ENCODE data around the gene AGXT. TPM values are rescaled to one million over a fixed set of nuclear protein-coding genes. Genes with fewer than 3 reads are reported as not detected.

AGXT gene
- total RNA-seq, 1 donor = not detected

DNA sequence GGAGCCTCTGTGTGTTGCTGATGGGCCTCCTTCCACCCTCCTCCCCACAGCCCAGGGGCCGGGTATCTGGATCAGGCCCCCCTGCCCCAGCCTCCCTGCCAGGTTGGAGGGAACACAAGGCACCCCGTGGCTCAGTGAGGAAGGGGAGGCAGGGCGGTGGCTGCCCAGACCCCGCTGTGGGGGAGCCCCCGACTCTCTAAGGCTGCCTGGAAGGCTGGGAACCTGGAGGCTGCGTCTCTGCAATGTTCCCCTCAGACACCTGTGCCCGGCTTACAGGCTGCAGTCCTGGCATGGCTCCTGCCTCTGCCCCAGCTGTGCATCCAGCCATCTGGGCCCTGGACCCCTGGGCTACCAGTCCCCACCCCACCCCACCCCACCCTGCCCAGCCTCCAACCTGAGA is 27.8 kb downstream of the AGXT start:
- DNase-seq (ENCODE audit: low read depth in 2 of 3, low spot score in 2 of 3) = no peak

DNA sequence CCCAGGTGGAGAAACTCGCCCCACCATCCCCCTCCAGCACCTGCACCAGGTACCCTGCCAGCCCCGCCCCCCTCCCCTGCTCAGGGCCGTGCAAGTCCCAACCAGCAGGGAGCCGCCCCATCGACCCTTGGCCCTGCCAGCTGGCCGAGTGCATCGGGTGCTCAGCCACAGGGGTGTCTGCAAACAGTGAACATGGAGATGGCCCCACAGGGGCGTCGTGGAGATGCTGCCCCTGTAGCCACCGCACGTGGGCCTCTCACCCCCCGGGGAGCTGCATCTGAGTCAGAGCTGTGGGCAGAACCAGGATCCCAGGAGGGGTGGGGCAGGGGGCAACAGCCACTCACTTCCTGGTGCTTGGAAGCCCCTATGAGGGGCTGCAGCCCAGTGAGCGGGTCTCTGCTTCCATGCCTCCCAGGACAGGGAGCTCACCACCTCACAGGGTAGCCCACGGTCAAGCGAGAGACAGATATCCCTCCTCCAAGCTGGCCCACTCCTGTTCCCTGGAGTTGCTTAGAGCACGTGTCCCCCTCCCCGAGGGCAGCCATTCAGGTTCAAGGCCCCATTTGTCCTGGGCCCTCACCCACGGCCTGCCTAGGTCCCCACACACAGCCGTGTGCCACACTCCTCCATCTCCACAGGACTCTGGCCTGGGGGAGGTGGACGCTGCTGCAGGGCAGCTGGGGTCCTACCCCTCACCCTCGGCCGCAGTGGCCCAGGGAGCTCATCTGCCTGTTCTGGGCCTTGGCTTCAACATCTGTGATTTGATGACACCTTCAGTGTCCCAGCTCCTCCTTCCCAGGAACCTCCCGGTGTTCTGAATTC is 28.5 kb downstream of the AGXT start:
- DNase-seq (ENCODE audit: low read depth in 2 of 3, low spot score in 2 of 3) = no peak

DNA sequence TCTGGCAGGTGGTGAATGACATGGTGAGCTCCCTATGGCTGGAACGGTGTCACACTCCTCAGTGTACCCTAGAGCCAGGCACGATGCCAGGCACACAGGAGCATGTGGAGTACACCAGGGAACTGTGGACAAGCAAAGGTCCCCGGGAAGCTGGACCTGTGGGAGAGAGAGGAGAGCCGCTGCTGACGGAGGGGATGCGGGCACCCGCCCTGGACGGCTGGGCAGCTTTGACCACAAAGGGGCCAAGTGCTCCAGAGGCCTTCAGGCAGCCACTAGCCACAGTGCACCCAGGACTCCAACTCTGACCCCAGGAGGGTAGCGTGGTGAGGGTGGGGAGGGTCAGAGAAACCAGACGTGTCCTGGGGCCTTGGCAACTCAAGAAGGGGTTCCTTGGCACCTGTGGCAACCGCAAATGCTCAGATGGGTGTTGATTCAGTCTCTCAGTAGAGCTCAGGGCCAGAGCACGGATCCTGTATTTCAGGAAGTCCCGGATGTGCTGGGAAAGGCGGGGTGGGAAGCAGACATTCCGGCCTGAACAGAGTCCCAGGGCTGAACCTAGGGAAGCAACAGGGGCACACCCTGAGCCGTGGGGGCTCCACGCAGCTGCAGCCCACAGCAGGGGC is 29.6 kb downstream of the AGXT start:
- no peak for DNase-seq (ENCODE audit: low read depth in 2 of 3, low spot score in 2 of 3)

DNA sequence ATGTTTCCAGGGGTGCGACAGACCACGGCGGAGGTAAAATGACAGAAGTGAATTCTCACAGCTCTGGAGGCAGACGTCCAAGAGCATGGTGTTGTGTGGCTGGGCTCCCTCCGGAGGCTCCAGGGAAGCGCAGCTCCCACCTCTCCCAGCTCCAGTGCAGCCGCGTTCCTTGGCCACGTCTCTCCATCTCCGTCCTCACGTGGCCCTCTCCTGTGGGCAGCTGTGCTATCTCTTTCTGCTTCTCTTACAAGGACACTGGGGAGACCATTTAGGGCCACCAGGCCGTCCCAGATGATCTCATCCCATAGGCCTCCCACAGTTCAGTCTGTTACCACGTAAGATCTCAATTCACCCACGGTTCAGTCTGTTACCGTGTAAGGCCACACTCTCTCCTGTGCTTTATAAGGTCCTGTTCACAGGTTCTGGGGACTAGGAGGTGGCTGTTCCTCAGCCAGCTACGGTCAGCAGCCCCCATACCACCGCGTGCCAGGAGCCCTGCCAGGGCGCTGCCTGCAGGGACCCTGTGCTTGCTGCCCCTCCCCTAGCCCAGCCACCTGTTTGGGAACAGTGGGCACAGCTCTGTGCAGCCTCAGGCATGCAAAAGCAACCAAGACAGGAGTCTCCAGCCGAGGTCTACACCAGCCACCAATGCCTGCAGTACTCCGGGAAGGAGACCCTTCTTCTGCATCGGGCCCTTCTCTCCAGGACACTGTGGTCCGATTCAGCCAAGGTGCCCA is 30.3 kb downstream of the AGXT start:
- DNase-seq (ENCODE audit: low read depth in 2 of 3, low spot score in 2 of 3) = no peak

DNA sequence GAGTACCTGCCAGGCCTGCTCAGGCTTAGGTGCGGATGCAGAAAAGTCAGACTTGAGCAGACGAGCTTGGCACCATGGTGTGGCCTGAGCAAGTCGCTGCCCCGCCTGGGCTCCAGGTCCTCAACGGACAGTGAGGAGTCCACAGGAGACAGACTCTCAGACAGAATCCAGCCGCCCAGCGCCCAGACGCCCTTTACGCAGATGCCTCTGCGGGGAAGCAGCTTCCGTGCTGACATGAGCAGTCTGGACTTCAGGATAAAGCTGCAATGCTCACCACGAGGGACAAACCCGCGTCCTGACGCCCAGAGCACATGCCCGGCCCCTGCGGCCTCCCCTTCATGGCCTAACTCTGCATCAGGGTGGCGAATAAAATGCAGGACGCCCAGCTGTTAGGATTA is 30.8 kb downstream of the AGXT start:
- no peak for DNase-seq (ENCODE audit: low read depth in 2 of 3, low spot score in 2 of 3)

DNA sequence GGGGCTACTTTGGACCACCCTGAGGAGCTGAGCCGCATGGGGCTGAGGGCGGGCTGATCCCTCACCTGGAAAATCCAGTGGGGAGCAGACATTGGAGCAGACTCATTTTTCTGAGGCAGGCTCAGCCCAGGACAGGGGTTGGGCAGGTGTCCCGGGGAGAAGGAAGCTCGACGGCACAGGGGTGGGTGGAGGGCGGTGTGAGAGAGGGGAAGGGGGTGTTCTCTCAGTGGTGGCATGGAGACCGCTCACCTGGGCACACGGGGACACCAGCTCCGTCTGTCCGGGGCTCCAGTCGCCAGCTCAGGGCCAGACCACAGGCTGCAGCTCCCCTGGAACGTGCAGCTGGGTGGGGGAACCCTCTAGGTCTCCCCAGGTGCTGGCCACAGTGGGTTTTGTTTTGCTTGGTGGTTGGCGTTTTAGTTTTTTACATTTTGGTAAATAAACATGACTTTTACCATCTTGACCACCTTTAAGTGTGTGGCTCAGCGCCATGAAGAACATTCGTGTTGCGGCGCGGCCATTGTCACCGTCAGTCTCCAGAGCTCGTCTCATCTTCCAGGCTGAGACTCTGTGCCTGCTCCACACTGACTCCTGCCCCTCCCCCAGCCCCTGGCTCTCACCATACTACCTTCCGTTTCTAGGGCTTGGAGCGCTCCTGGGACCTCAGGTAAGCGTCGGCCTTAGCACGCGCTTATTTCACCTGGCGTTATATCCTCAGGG is 31.7 kb downstream of the AGXT start:
- no peak for DNase-seq (ENCODE audit: low read depth in 2 of 3, low spot score in 2 of 3)

DNA sequence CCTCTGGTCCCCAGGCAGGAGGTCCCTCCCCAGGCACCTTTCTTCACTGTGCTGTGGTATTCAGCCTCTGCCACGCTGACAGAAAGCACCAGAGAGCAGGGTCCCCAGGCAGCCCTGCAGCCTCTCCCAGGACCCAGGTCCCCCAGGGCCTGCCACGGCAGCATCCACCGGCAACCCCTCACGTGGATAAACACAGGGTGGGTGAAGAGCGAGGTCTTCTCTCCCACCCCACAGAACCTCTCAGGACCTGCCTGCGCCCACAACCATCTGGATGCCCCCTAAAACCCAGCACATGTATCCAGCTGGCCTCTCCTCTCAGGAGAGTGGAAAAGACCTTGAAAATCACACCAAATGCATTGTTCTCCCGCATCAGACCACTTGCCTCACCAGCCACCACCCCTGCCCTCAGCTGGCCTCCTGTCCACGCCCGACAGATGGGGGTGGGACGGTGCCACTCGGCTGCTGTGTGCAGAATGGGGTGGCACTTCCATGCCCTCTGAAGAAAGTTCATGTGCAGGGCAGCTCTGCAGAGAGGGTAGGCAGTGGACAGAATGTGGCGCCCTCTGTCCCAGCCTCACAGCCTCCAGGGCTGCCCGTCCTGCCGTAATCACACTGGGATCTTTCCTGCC is 33.5 kb downstream of the AGXT start:
- DNase-seq (ENCODE audit: low read depth in 2 of 3, low spot score in 2 of 3) = no peak

DNA sequence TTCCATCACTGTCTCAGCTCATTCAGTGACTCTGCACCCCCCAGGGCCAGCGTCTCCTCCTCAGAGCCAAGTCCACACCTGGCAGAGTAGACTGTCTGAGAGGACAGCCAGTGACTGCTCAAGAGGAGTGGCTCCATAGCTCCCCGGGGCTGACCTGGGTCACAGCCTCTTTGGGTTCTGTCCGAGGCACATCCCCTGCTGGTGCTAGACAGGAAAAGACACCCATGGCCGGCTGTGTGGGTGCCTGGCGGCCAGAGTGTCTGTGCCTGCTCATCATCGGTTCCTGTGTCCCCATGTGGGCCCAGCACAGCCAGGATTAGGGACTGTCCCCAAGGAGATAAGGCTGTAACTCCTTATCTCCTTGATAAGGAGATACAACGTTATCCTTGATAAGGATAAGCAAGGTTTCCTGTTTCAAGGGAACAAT is 34.0 kb downstream of the AGXT start:
- DNase-seq (ENCODE audit: low read depth in 2 of 3, low spot score in 2 of 3) = no peak

DNA sequence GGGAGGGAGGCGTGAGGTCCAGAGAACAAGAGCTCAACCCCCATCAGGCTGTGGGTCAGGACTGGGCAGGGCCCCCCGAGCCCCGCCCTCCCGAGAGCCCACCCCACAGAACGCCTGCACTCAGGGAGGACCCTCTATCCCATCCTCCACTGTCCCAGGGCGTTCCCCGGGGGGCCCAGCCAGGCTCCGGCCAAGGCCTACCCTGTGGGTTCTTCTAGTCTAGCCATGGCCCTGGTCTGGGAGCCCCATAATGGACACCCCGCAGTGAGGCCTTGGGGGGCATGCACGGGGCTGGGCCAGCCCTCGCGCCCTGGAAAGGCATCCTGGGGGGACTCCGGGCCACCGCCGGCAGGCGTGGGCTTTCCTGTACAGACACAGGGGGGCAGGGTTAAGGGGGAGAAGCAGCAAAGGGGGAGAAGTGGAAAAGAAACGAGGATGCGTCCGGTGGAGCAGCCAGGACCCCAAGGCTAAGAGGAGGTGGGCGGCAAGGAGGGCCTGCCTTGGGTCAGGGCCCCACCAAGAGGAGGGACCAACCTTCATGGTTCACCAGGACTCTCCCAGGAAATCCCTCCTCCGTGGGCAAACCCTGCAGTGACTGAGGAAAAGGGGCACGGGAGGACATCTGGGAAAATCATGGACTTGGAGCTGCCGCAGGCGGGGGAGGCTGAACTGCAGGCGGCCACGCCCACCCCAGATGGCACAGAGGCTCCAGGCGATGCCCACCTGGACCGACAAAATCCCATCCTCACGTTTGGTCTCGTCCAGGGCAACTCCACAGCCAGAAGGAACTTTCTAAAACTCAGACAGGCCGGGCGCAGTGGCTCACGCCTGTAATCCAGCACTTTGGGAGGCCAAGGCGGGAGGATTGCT is 34.8 kb downstream of the AGXT start:
- DNase-seq (ENCODE audit: low read depth in 2 of 3, low spot score in 2 of 3) = no peak

DNA sequence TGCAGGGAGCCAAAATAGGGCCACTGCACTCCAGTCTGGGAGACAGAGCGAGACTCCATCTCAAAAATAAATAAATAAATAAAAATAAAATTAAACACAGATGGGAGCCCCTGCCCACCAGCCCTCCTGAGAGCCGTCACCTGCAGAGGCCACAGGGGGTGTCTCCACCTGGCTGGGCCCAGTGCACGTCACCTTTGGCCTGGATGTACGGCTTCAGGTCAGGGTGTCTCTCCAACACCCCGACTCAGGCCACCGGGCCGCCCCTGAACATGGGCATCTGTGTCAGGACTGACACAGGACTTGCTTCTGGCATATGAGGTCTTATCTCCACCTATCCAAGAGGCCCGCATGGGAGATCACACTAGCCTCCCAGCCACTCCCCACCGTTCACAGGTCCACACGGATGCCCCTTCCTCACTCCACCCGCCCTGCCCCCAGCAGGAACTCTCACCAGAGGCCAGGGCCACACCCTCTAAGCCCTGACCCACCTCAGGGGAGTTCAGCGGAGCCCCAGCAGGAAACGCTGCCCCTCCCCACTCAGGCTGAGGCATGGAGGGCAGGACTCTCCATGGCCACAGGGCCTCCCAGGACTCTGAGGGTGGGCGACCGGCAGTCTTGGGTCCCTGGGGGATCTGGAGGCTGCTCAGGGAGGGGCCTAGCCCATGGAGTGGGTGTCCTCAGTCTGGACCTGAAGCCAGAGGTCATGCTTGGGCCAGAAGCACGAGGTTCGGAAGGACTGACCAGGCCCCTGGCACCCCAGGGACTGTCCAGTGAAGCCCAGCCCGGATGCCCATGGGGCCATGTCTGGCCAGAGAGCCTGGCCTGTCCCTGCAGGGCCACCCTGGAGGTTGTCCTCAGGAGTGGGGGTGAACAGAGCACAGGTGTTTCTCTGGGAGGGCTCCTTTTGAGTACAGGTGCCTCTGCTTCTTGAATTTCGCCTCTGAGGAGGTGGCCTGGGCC is 35.9 kb downstream of the AGXT start:
- DNase-seq (ENCODE audit: low read depth in 2 of 3, low spot score in 2 of 3) = no peak

DNA sequence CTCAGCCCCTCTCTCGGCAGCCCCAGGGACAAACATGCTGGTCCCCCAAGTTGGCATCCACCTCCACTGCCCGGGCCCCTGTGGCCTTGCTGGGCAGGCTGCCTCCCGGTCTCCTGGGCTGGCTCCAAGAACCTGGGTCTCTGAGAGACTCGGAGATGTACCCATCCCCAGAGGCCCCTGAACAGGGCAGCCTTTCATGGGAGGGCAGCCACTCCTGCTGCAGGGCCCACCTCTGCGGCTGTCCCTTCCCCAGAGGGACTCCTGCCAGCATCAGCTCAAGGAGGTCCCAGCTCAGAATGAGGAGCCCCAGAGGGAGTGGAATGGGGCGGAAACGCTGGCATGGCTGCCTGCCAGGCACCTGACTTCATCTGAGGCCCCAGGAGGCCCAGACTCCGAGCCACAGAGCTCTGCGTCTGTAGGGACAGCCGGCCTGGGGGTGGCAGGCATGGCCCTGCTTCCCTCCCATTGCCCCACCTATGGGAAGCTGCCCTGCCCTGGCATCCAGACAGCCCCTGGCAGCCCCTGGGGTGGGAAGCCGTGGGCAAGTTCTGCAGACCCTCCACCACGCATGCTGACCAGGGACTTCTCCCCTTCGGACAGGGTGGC is 36.7 kb downstream of the AGXT start:
- peak in 1 of 3 donors; percentile 36 for DNase-seq (ENCODE audit: low read depth in 2 of 3, low spot score in 2 of 3)

DNA sequence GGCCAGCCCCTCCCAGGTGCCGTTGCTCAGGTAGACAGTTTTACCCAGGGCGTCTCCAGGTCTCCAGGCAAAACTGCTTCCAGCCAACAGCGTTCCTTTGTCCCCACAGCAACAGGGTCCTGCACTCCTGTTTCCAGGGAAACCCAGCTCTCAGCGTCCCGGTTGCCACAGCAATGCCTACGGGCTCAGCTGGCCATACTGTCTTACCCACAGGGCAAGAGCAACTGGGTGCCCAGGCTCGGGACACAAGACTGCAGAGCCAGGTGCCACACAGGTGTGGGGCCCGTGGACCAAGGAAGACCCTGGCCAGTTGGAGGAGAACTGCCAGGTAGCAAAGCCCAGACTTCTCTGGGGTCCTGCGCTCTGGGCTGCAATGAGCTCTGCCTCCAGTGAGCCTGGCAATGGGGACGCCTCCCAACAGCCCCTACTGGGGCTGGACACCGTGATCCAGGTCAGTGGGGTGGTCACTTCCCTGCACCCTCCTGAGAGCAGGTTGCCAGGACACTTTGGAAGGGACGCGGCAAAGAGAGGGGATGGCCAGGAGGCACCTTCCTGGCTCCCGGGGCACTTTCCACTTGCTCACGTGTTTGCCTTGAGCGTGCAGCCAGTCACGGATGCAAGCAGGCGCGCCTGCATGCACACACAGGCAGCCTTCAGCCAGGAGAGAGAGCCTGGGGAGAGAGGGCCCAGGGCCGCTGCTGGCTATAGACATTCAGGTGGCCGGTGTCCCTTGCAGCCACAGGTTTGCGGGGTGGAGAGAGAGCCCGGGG is 37.7 kb downstream of the AGXT start, which contains the start of gene CROCC2:
CROCC2 (plus strand) TSS at position 196 of the 770 bp plus-strand sequence; CDS start at position 374, 178 bp downstream.
- no peak for DNase-seq (ENCODE audit: low read depth in 2 of 3, low spot score in 2 of 3)

DNA sequence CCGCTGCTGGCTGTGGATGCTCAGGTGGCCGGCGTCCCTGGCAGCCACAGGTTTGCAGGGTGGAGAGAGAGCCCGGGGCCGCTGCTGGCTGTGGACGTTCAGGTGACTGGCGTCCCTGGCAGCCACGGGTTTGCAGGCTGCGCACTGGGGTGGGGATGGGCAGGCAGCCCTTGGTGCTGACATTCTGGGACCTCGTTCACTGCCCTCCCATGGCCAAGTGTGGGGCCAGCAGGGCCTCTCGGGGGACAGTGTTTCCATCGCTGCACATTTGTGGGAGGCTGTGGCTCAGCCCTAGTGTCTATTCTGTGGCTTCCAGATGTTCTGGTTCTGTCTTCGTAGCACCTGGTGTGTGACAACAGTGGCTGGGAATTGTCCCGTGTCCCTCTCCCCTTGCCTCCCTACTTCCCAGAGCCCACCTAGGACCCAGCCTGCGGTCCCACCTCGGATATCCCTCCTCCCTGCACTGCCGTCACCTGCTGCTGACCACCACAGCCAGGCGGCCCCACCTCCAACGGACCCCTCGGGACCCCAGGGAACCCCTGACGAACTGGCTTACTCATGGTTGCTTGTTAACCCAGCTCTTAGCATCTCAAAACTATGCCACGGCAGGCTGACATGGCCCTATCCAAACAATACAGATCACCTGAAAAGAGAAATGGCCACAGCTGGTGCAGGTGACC is 38.4 kb downstream of the AGXT start:
- DNase-seq (ENCODE audit: low read depth in 2 of 3, low spot score in 2 of 3) = no peak

DNA sequence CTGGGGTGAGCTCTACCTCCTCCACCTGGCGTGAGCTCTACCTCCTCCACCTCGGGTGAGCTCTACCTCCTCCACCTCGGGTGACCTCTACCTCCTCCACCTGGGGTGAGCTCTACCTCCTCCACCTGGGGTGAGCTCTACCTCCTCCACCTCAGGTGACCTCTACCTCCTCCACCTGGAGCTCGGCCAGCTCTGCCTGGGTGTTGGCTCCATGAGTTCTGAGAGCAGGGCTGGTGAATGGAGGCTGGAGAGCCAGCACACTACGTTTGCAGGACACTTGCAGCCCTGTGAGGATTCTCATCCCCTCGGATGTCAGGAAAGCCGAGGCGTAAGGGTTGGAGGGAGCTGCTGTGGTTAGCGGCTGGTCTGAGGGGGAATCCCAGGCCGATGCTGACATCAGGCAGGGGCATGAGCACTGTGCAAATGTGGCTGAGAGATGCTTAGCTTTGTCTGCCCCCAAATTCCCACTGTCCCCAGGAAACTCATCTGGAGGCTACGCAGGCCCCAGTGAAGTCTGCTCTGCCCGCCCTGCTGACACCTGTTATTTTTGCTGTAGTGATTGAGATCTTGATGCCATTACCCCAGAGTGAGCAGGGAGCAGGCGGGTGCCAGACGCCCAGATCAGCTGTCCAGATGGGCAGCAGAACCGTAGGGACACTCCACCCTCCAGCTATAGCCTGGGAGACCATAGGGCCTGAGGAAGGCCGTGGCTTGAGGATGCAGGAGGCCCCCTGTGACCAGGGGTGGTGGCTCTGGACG is 40.8 kb downstream of the AGXT start:
- DNase-seq (ENCODE audit: low read depth in 2 of 3, low spot score in 2 of 3) = no peak

DNA sequence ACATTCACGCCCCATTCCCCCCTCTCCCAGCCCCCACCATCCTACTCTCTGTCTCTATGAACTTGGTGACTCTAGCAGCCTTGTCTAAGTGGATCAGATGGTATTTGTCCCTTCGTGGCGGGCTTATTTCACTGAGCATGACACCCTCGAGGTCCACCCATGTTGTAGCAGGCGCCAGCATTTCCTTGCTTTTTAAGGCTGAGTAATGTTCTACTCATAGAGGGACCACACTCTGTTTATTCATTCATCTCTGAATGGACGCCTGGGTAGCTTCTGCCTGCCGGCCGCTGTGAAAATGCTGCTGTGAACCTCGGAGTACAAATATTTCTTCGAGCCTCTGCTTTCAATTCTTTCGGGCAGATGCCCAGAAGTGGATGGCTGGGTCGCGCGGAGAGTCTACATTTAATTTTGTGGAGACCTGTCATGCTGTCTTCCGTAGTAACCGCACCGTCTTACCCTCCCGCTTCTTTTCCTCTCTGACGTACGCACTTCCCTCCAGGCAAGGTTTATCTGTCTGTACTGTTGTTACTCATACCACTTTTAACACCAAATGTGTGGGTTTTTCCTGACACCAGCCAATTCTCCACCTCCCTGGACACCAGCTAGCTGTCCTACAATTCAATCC is 43.1 kb downstream of the AGXT start:
- no peak for DNase-seq (ENCODE audit: low read depth in 2 of 3, low spot score in 2 of 3)

Measured in hematopoietic multipotent progenitor cell (in vitro differentiated cells).